Naive thymus-derived CD8-positive, alpha-beta T cell (primary cell): ENCODE data around the gene MRPL19. TPM values are rescaled to one million over a fixed set of nuclear protein-coding genes. Genes with fewer than 3 reads are reported as not detected.

Experiments
- ATAC-seq, 2 donors: fragments of 150-1000 bp; cut with Tn5 transposase in 1 of 2; sonication (Bioruptor Pico), chemical (Tn5 transposase) in 1 of 2; 1 replicate in 1 of 2; 2 replicates in 1 of 2; pipeline ENCODE4 v1.10.0; 2021; ENCODE audit warnings: mild to moderate bottlenecking in 2 of 2, moderate library complexity in 2 of 2
- POLR2A ChIA-PET: fragments of 350-600 bp; sonication (Branson Sonifier 250); formaldehyde crosslinking; loops from one replicate; lab custom pipeline; 2021; ENCODE audit warnings: antibody characterized with exemption; lab: Charles Lee
- DNase-seq, 10 donors: peaks; one replicate each; pipeline versions ENCODE4 v3.0.0 to v3.0.0-alpha.2; 2020 to 2022
- H3K27ac Mint-ChIP-seq, 10 donors: one replicate each; pipeline ENCODE4 v1.8.0; 2020 to 2022; ENCODE audit warnings: mild to moderate bottlenecking in 10 of 10, mixed read lengths in 10 of 10, moderate library complexity in 4 of 10, inconsistent platforms in 1 of 10
- H3K27me3 Mint-ChIP-seq, 5 donors: one replicate each; pipeline ENCODE4 v1.8.0; 2021 to 2022; ENCODE audit warnings: mixed read lengths in 5 of 5
- H3K36me3 Mint-ChIP-seq, 3 donors: one replicate each; pipeline ENCODE4 v1.8.0; 2020 to 2022; ENCODE audit warnings: mixed read lengths in 3 of 3, mild to moderate bottlenecking in 2 of 3, inconsistent platforms in 1 of 3
- H3K4me1 Mint-ChIP-seq, 4 donors: one replicate each; pipeline ENCODE4 v1.8.0; 2021 to 2022; ENCODE audit warnings: mixed read lengths in 4 of 4
- H3K4me3 Mint-ChIP-seq, 10 donors: one replicate each; pipeline ENCODE4 v1.8.0; 2020 to 2022; ENCODE audit warnings: mild to moderate bottlenecking in 10 of 10, mixed read lengths in 10 of 10, moderate library complexity in 6 of 10, inconsistent platforms in 1 of 10
- H3K9me3 Mint-ChIP-seq, 9 donors: one replicate each; pipeline ENCODE4 v1.8.0; 2020 to 2022; ENCODE audit warnings: mixed read lengths in 9 of 9, mild to moderate bottlenecking in 3 of 9, inconsistent platforms in 1 of 9, moderate library complexity in 1 of 9
- polyA plus RNA-seq, 3 donors: library from polyadenylated mRNA; unstranded; fragments of 300-500 nt; fragmentation: Illumina TruSeq; gene quantifications; one replicate each; pipeline ENCODE4 v1.2.3, GENCODE V29; 2021
- total RNA-seq, 8 experiments: library from RNA in 2 of 8; stranded (reverse) in 2 of 8; gene quantifications; one replicate each; pipeline ENCODE4 v1.2.3 and lab custom pipeline; 2021 to 2026

MRPL19 gene
- total and polyA plus RNA-seq, 5 experiments from 2014 or later: 29.8 to 40.8 (median 34.5) TPM

DNA sequence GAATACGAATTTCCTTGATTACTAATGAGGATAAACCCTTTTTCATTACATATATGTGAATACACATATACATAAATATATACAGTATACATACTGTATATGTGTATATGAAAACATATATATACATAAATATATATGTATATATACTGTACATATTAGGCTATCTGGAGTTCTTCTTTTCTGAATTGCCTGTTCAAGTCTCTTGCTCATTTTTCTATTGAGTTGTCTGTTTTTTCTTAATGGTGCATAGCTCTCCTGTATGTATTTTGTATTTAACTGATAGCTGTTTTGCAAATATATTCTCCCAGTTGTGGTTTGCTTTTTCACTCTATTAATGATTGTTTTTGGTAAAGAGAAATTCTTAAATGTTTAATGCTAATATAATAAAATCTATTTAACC lies 73.0 kb downstream of the MRPL19 start:
- Mint-ChIP-seq H3K27me3 (peaks cover 14 to 24% (median 17%) of the 10 kb centered on the region in 5 donors), H3K4me1 (peaks cover 0 to 1% (median 0%) of the 10 kb centered on the region in 4 donors), H3K36me3 (peaks cover 0 to 2% (median 0%) of the 10 kb centered on the region in 3 donors), H3K27ac (no peak overlapping the region), H3K9me3 (peaks cover 0 to 9% (median 0%) of the 10 kb centered on the region in 9 donors), H3K4me3 (no peak overlapping the region)
- POLR2A ChIA-PET: no interaction called here
- ATAC-seq (no peak), DNase-seq (no peak)

DNA sequence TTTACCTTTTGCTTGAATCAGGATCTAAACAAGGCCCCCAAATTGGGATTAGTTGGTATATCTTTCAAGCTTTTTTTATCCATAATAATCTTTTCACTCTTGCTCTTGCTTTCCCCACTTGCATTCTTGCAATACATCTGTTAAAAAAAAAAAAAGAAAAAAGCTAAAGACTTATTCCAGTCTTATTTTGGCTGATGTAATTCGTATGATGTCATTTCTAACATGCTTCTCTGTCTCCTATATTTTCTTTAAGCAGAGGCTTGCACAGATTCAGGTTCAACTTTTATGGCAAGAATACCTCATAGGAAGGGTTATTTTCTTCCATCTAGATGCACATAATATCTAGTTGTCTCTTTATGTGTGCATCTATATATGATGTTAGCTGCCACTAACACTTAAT lies 73.9 kb downstream of the MRPL19 start:
- peaks cover 0 to 2% (median 0%) of the 10 kb centered on the region in 3 donors for H3K36me3 Mint-ChIP-seq
- no peak overlapping the region for H3K27ac Mint-ChIP-seq
- no peak for DNase-seq

DNA sequence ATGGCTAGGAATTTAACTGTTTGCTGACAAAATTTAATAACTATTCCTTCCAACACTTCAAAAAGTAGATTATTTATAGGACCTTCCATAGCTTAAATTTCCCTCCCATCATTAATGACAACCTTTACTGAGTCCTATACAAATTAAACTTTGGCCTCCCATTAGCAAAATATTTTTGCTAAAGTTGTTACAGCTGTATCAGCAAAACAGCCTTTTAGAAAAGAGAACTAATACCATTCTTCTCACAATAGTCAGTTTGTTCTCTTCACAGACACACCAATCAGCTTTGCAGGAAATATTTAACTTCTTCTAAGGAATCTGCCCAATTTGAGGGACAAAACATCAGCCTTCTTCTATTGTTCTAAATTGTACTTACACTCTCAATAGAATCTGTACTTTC lies 76.1 kb downstream of the MRPL19 start:
- H3K36me3 Mint-ChIP-seq: peaks cover 0 to 2% (median 0%) of the 10 kb centered on the region in 3 donors
- DNase-seq: no peak

More for the DNA sequence above, 73.9 kb downstream of the MRPL19 start:
- Mint-ChIP-seq H3K4me3 (no peak overlapping the region), H3K9me3 (peaks cover 0 to 9% (median 0%) of the 10 kb centered on the region in 9 donors), H3K27me3 (peaks cover 12 to 28% (median 17%) of the 10 kb centered on the region in 5 donors), H3K4me1 (peaks cover 0 to 1% (median 0%) of the 10 kb centered on the region in 4 donors)
- no peak for ATAC-seq
- POLR2A ChIA-PET: no interaction called here

DNA sequence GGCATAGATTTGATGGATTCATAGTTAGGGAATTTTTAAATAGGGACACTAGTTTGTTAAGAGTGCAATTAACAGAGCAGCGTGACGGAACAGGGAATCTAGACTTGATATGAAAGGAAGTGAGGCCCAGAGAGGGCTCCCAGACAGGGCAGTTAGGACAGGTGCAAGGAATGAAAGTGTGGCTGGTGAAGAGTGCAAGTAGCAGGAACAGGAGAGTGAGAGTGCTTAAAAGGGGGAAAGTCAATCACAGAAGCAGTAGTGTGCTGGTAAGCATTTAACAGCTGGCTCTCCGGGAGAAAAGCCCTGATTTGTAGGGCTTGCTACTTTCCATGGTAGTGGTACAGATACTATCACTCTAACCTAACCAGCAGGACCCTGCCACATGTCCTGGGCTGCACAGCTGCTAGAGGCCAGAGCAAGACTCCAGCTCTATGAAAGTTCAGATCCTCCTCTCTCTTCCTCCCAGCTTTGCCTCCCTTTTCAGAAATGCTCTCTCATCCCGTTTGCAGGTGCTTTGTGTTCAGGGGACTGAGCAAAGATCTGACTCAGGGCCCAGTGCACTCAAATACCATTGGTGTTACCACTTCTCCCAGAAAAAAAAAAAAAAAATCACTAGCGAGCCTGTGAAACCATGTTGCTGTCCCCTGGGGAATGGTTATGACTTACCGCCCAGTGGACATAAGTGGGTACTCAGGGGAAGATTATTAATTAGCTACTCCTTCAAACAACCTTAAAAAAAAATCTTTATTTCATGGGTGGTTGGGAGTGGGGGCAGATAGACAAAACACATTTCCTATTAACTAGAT lies 82.2 kb downstream of the MRPL19 start:
- Mint-ChIP-seq H3K27ac (no peak overlapping the region), H3K36me3 (no peaks in the 10 kb centered on the region), H3K27me3 (peaks cover 15 to 28% (median 21%) of the 10 kb centered on the region in 5 donors), H3K4me3 (no peak overlapping the region), H3K9me3 (no peaks in the 10 kb centered on the region), H3K4me1 (peaks cover 0 to 2% (median 0%) of the 10 kb centered on the region in 4 donors)
- no peak for ATAC-seq
- POLR2A ChIA-PET: no interaction called here
- no peak for DNase-seq

More for the DNA sequence above, 76.1 kb downstream of the MRPL19 start:
- no peak overlapping the region for H3K4me3 Mint-ChIP-seq
- peaks cover 0 to 2% (median 0%) of the 10 kb centered on the region in 4 donors for H3K4me1 Mint-ChIP-seq
- no peak overlapping the region for H3K27ac Mint-ChIP-seq
- peaks cover 0 to 9% (median 0%) of the 10 kb centered on the region in 9 donors for H3K9me3 Mint-ChIP-seq
- no peak for ATAC-seq
- H3K27me3 Mint-ChIP-seq: peaks cover 22 to 28% (median 23%) of the 10 kb centered on the region in 5 donors
- POLR2A ChIA-PET: no interaction called here

DNA sequence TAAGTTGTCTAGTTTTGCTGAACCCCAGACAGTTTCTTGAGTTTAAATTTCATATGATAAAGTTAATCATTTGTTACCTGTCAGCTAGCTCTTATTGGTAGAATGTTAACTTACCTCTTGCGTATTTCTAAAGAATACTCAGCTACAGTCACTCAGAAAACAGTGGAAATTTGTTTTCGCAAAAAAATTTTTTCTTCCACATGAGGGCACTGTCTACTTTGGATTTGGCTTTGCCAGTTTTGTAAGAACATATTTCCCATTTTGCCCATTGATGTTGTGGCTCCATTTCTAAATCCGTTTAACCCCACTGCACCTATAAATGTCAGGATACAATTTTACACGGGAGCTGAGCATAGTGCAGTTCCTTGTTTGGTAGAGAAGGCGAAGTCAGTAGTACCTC lies 83.3 kb downstream of the MRPL19 start:
- no peak overlapping the region for H3K4me3 Mint-ChIP-seq

DNA sequence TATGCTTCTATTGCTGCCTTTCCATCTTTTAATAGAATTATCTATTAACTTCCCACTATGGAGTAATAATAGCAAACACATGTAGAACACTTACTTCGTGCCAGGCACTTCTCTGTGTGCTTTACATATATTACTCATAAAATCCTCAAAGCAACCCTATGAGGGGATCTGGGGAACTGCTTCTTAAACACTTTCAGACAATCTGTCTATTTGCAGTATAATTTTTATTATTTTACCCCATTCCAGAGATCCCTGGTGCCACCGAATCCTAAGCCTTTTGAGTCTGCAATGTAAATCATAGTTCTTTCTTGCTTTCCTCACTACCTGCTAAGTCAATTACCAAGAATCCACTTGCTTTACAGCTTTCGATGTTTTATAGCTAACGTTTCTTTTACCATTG lies 89.7 kb downstream of the MRPL19 start:
- DNase-seq (no peak), ATAC-seq (no peak)
- Mint-ChIP-seq H3K27ac (no peak overlapping the region), H3K4me1 (no peaks in the 10 kb centered on the region), H3K36me3 (peaks cover 0 to 8% (median 0%) of the 10 kb centered on the region in 3 donors), H3K4me3 (no peak overlapping the region), H3K27me3 (peaks cover 16 to 51% (median 32%) of the 10 kb centered on the region in 5 donors), H3K9me3 (peaks cover 0 to 10% (median 4%) of the 10 kb centered on the region in 9 donors)
- POLR2A ChIA-PET: no interaction called here

More for the DNA sequence above, 83.3 kb downstream of the MRPL19 start:
- Mint-ChIP-seq H3K27ac (no peak overlapping the region), H3K9me3 (peaks cover 0 to 3% (median 0%) of the 10 kb centered on the region in 9 donors), H3K36me3 (peaks cover 0 to 3% (median 0%) of the 10 kb centered on the region in 3 donors), H3K4me1 (peaks cover 0 to 2% (median 0%) of the 10 kb centered on the region in 4 donors), H3K27me3 (peaks cover 13 to 28% (median 18%) of the 10 kb centered on the region in 5 donors)
- DNase-seq (no peak), ATAC-seq (no peak)
- POLR2A ChIA-PET: no interaction called here

DNA sequence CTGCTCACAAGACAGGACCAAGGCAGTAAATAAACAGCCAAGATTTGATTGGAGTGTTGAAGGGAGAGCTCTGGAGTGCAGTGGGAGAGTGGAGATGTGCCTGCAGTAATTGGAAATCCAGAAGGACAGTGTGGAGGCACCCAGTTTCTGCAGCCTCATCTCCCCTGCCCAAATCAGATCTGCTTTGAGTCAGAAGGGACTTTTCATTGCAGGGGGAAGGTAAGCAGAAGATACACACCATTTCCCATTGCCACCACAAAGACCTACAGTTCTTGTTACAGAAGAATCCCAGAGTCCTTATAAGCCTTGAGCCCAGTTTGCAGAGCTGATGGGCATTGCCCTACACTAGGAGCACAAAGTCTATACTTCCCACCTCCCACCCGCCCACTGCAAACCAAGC lies 91.4 kb downstream of the MRPL19 start:
- Mint-ChIP-seq H3K36me3 (peaks cover 0 to 10% (median 0%) of the 10 kb centered on the region in 3 donors), H3K27me3 (peaks cover 16 to 43% (median 24%) of the 10 kb centered on the region in 5 donors), H3K27ac (no peak overlapping the region), H3K9me3 (peaks cover 2 to 15% (median 8%) of the 10 kb centered on the region in 9 donors), H3K4me1 (no peaks in the 10 kb centered on the region), H3K4me3 (no peak overlapping the region)
- DNase-seq: no peak
- POLR2A ChIA-PET: no interaction called here
- ATAC-seq: no peak

Other genes with a start within 250 kb of the MRPL19 start
- gene EVA1A, start 85.8 kb upstream of the MRPL19 start, total RNA-seq: not detected
- gene EVA1A, start 85.8 kb upstream of the MRPL19 start, polyA plus RNA-seq: 1 to 10 TPM in 1 of 3 donors, under 1 TPM in 2; 0.20 to 1.1 (median 0.68) TPM
- 10 to 100 TPM; 27.1 to 41.0 TPM for gene GCFC2, start 64.1 kb downstream of the MRPL19 start, total RNA-seq
- gene GCFC2, start 64.1 kb downstream of the MRPL19 start, polyA plus RNA-seq: 10 to 100 TPM; 29.9 to 38.8 (median 34.5) TPM